Neural progenitor cell (in vitro differentiated cells): Measurements from ENCODE around the gene ZNF550.

Source experiments
- CTCF ChIP-seq: fragments of 200-600 bp; sonication (generic); IDR thresholded peaks from 2 replicates; pipeline ENCODE4 v1.5.1; 2017; ENCODE audit warnings: antibody characterized with exemption, mild to moderate bottlenecking
- EZH2 ChIP-seq: fragments of 200-600 bp; sonication (generic); IDR thresholded peaks from 2 replicates; pipeline ENCODE4 v1.6.1; 2017; ENCODE audit warnings: antibody characterized with exemption, mild to moderate bottlenecking, moderate library complexity

- TF ChIP-seq EZH2 (no peak), CTCF (no peak)
Observed at GRCh38 chr19:57511484-57511883, 48.2 kb downstream of the ZNF550 start.
